ENCODE measurements around the gene TEX264.

DNA sequence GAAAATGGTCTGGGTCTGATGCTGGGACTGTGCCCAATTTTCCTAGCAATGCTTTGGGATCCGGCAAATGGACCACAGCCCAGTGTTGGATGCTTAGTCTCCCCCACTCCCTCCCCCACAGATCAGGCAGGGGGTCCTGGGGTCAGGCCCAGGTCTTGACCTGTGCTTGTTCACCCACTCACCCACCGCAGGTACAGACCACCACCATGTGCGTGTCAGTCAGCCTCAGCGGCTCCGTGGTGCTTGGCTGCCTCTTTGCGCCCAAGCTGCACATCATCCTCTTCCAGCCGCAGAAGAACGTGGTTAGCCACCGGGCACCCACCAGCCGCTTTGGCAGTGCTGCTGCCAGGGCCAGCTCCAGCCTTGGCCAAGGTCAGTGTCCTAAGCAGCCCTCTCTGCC is 46.4 kb downstream of the TEX264 start:
- no peak for TF ChIP-seq POLR2A (IDR thresholded peaks at IDR 0.05; ENCODE audit: low read depth, low read length)
- no peak for TF ChIP-seq POLR2AphosphoS5 (IDR thresholded peaks at IDR 0.05; ENCODE audit: low read depth, low read length)
- no peak for TF ChIP-seq SPI1 (IDR thresholded peaks at IDR 0.05; ENCODE audit: low read depth, low read length)
- TF ChIP-seq TAF1 (IDR thresholded peaks at IDR 0.05; ENCODE audit: low read depth, low read length), result no peak

Measured in GM12891 (cell line).